CD4-positive, alpha-beta T cell treated with Interleukin-4 for 1 hour (primary cell): ENCODE results near the gene CNTNAP2.

Experiments used
- DNase-seq, 2 donors: peaks; one replicate each; pipeline ENCODE4 v3.0.0-alpha.2; 2020 to 2022

The CNTNAP2 gene

DNA sequence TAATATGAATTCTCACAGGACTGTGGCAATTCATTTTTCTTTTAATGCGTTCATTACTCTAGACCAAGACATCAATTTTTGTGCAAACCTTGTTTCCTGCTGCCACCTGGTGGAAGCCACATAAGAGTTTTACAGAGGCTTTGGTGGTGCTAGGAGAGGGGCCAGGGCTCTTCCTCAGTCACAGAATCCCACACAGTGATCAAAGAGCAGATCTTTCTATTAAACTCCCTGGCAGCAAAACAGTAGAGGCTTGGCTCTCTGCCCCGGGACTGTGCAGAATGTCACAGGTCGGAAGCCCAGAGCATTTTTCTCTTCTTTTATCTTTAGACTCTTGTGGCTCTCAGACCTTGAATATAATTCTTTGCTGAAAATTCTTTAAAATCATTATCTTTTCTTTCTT is 1967.5 kb downstream of the CNTNAP2 start:
- no peak for DNase-seq

DNA sequence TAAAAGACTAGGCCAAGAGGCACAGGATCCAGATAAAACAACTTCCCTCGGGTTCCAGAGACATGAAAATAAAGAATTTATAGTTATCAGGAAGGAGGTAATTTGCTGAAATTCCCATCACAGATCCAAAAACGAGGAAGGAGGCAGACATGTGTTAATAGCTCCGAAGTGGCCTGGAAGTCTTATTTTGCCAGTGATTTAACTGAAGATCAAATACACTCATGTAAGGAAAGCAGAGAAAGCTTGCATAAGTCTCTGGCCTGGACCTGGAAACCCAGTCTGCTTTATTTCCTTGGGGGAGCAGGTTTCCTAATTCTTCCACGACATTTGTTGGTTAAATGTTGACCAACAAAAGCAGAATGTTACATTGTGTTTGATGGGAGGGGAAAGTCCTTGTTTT is 1975.3 kb downstream of the CNTNAP2 start:
- DNase-seq, result no peak

DNA sequence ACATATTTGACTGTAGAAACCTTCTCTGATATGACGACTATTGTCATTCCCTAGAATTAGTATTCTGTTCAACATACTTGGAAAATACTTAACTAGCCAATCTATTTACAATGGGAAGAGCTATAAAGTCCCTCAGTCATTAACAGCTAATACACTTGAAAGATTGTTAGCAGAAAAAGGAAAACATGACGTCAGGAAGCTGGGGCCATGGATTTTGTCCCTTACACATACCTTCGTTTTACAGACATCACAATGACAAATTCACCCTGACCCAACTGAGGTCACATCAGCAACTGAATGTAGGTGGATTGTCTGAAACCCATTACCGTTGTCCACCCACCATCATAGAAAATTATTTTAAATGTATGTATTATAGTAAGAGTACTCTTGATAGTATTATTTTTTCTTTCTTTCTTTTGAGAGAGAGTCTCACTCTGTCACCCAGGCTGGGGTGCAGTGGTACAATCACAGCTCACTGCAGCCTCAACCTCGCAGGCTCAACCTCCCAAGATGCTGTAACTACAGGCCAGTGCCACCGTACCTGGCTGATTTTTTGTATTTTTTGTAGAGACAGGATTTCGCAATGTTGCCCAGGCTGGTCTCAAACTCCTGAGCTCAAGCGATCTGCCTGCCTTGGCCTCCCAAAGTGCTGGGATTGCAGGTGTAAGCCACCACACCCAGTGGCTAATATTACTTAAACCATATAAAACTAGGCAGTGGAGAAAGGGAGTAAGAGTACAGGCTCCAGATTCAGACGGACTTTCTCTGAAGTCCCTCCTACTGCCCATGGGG is 1977.0 kb downstream of the CNTNAP2 start:
- DNase-seq, result no peak

DNA sequence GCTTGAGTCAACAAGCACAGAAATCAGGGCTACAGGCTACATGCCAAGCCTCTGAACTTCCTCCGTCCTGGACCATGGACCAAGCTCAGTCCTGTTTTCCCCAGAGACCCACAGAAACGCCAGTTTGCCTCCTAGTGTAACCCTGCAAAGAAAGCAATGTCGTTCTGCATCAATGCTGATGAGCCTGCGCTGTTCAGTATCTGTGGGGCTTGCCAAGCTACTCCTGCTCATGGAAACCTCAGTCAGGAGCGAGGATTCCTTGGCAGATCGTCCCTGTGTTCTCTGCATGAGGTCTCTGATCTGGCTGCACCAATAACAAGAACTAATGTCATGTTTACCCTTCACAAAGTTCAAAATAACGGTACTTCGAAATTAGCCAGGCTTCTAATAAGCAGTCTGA is 1978.5 kb downstream of the CNTNAP2 start:
- DNase-seq, result no peak

DNA sequence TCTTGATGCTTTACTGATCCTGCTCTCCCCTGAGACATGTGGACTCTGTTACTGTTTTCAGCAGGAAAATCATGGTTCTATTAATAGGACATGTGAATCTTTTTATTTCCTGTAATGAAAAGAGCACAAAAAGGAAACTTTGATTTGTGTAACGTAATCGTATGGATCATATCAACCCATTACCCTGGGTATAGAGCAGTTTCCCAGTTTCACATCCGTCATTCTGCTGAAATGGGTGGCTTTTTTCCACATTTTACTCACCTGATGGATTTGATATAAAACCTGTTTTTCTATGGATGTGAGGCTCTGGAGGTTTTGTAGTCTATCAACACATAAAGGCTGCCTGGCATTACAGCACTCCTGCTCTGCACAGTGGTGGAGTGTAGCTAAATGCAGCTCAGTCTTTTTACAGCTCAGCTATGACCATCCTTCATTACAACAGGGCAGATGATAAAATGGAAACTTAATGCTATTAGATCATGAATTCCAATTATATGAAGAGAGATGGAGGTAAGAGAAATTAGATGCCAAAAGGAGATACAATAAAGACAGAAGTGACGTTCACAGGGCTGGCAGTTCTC is 1987.6 kb downstream of the CNTNAP2 start:
- no peak for DNase-seq

DNA sequence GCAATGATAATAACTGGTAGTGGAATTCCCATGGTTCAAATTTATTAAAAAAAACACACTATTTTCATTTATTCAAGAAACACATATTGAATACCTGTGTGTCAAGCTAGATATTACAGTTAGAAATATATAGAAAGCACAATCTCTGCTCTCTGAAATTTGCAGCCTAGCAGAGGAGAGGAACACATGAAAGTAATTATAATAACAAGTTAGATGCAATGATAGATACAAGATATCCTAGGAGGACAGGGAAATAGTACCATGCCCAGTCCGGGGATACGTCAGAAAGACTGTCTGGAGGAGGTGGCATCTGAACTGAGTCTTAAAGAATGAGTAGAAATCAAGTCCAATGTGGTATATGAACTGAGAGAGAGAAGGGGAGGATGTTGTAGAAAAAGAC is 1988.3 kb downstream of the CNTNAP2 start:
- DNase-seq, result no peak

DNA sequence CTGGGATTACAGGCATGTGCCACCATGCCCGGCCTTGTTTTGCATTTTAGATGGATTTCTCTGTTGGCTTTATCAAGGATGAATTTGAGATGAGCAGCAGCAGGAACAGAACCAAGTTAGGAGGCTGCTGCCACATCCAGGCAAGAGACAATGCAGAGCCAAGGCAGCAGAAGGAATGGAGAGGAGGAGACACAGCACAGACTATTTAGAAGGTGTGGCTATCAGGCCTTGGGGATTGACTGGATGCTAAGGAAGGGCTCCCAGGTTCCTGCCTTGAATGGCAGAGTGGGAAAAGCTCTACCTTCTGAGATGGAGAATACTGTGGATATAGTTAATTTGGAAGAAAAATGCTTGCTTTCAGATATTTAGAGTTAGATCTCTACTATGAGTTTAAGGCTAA is 1989.3 kb downstream of the CNTNAP2 start:
- no peak for DNase-seq

DNA sequence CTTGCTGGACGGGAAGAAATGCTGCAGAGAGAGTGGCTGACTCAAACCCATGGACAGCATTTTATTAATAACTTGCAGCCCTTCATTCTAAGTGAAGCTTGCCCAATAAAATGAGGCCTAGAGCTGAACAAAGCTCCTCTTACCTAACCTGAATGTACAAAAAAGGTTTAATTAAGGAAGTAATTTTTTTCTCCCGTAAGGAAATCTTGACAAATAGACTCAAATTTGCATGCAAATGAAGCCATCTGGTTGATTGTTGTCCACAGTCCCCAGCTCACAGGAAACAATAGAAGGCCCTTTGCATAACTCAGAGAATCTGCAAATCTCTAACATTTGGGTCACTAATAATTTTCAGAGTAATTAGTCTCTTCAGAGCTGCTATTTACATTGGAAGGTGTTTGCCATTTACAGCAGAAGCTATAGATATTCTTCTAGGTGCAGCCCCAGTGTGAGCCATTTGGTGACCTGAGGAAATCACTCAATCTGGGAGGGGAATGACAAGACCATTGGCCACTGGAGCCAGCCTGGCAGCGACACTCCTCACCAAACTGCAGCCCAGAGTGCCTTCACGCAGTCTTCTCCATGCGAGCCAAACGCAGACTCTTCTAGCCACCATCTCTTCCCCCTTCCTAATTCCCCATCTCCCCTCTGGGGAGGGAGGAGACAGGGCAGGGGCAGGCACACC is 1991.0 kb downstream of the CNTNAP2 start:
- no peak for DNase-seq

DNA sequence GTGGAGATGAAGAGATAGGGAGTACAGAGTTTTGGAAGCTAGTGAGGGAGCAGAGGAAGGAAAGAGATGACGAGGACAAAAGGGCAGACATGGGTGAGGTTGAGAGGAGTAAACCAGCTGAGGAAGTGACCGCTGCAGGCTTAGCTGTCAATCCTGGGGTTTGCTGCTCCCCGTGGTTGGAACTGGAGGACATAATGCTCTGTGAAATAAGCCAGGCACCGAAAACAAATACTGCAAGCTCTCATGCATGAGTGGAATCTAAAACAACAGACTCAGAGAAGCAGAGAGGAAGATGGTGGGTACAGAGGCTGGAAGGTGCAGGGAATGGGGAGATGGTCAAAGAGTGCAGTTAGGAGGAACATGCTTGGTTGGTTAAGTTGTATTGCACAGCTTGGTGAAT is 1991.8 kb downstream of the CNTNAP2 start:
- no peak for DNase-seq

DNA sequence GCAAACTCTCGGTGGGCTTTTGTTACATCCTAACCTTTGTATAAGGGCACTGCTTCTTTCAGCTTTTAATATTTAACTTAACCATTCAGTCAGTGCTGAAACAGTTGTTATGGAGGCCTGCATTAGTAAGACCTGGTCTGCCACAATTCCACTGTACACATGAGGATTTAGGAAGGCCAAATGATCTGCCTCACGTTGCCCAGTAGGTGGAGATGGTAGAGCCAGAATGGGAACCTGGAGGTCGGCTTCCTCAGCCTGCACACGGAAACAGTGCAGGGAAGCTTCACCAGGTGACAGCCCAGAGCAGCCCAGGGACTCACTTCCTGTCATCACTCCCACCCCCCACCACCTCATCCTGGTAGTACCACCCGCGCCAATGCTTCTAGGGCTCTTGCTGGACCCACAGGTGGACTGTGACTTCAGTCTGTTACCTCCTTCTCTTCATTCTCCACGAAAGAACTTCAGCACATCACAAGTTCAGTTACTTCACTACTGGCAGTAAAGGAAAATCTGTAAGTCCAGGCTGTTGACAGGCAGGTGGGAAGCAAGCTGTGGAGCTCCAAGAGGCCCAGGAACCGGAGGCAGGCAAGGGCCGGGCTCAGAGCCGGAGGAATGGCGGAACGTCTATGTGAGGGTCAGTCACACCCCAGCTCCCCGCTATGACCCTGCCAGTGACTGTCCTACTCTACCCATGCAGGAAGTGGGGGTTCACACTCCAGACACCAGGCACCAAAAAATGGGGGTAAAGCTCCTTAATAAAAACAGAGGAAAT is 1993.7 kb downstream of the CNTNAP2 start:
- no peak for DNase-seq

DNA sequence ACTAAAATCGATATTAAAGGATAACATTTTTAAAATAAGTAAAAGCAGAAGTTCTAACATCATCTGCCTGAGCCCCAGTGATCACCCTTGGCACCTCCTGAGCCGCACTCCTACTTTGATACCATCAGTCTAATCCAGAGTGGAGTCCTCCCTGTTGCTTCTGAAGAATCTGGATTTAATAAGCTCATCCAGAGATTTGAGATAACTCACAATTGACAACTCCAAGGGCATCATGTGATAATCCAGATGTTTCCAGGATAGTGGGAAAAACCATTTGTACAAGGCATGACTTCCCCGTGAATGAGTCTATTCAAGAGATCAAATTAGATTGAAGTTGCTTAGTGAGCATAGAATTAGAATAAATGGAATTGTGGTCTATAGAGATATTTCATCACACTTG is 1998.2 kb downstream of the CNTNAP2 start:
- DNase-seq, result no peak

DNA sequence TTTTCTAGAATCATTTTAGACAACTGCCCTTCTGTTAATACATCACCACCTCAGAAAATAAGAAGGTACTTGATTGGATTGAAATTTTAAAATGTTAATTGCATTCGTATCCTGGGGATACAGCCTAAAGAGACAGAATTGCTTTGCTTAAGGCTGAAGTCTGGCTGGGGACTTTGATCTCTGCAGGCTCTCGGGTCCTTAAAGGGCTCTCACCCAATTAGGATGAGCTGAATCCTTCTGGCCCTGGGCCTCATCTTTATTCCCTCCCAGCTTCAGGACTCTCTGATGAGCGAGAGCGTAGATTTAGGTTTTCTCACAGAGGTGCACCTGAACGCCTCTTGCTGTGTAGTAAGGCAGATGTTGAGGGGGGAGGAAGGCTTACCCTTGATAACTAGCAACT is 1998.7 kb downstream of the CNTNAP2 start:
- DNase-seq, result no peak

DNA sequence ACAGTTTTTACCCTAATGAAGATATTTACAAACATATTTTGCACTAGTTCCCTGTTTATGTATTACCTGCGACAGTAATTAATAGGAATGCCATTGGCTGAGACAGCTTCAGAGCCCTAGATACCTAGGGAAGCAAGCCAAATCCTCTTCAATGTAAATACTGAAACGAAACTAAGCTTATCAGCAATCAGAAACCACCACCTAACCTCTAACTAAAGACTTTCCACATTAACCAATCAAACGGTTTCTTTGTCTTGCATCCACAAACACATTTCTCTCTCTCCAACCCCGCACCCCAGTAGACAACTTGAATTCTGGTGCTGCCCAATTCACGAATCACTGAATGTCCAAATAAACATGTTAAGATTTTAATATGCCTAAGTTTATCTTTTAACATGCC is 1999.6 kb downstream of the CNTNAP2 start:
- no peak for DNase-seq

DNA sequence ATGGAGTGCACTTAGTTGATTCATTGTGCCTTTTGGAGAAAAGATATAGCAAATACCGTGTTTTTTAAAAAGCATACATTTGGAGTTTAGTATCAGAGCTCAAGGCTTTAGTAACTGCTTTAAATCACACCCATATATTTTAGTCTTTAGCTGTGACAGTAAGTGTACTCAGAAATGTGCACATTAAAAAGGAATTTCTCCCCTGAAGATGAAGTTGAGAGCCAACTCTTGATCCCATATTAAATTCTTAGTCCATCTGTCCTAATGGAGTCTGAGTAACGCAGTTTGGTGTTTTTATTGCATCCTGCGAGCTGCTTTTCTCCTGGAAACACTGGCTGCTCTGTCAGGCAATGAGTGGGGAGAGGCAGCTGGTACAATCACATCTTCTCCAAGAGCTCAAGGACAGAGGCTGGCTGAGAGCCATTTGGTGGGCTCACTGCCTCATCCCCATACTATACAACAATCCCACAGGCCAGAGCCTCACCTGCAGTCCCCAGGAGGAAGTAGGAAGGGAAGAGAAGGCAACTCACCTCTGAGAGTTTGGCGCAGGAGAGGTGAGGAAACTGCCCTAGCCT is 2000.3 kb downstream of the CNTNAP2 start:
- DNase-seq, result no peak

DNA sequence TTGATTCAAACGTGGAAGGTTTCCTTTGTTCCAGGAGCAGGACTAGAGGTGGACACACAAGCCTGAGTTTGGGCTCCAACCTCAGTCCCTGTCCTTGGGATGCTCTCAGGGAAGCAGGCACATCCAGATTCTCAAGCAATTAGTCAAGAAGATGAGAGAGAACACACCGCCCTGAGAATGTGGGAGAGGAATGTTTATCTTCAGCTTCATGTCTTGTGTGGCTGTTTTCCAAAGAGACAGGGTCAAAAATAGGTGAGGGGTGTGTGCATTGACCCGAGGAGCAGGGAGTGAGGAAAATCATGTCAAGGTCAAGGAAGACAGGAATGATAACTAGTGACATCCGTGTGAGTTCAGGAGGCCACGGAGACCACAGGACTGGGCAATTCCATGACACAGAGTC is 2001.8 kb downstream of the CNTNAP2 start:
- DNase-seq, result no peak

DNA sequence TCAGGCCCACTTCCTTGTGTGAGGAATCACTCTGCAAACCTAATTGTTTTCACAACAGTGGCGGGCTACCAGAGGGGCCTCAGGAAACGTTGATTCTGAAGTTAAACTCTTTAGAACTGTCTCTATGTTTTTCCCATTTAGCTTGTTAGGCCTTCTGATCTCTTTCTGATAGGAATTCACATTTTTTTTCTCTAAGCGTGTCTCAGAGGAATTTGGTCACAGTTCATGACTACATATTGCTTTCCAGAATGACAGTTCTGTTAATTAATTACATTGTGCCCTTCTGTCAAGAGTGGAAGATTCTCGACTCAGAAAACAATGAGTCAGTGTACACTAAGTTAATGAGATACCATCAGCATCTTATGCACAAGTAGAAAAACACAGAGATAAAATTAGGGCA is 2004.8 kb downstream of the CNTNAP2 start:
- DNase-seq, result no peak

DNA sequence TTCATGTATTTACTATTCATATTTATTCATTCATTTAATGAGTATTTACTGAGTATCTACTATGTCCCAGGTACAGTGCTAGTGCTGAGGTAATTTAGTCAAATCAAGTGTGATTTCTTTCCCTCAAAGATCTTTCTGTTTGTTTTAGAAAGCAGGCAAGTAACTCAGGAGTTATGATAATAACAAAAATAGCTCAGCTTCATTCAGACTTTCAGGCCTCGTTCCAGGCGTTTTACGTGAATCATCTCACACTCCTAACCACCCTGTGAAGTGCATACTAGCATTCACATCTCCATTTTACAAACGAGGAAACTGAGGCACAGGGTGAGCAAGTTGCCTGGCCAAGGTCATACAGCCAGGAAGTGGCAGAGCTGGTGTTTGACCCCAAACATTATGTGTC is 2005.2 kb downstream of the CNTNAP2 start:
- no peak for DNase-seq

DNA sequence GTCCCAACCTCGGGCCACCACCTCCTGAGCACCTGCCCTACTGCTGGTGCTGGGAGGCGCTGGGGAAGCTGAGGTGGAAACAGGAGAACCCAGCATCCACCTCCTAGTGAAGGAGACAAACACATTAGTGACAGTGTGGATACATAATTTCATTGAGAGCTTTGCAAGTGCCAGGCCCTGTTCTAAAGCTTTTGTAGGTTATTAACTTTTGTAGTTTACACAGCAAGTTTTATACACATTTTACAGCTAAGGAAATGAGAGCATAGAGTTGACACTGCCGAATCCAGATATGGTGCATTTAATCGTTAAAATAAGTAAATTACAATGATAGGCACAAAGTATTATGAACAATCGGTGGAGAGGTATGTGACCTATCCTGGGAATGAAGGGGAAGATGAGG is 2007.9 kb downstream of the CNTNAP2 start:
- DNase-seq, result no peak

DNA sequence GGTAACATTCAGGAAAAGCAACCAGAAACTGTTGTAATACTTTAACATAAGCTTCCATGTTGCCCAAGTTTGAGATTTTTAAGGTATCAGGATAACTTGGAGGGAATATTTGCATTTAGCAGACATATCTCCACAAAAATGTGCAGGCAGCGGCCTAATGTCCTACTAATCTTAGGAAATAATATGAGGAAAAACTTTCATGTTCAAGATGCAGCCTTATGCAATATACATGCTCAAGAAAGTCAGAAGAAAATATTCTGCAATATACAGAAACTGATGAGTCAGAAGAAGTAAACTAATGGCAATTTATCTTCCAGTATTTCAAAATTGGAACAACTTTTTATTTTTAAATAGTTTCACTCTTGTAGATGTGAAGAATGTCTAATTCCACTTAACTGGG is 2010.8 kb downstream of the CNTNAP2 start:
- DNase-seq, result no peak

DNA sequence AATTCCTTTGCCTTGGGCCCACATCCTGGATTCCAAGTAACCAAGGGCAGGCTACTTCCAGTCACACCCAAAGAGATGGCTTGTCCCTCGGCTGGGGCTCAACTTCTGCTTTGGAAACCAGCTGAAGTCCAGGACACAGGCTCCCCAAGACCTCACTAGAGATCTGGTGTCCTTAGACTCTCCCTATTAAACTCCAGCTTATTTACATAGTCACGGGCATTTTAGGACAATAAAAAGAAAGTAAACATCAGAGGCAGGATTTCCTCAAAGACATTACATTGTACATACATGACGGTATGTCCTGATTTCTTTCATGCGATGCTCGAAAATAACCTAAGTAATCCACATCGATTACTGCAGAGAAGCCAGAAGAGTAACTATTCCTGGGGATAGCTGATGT is 2012.4 kb downstream of the CNTNAP2 start:
- no peak for DNase-seq

DNA sequence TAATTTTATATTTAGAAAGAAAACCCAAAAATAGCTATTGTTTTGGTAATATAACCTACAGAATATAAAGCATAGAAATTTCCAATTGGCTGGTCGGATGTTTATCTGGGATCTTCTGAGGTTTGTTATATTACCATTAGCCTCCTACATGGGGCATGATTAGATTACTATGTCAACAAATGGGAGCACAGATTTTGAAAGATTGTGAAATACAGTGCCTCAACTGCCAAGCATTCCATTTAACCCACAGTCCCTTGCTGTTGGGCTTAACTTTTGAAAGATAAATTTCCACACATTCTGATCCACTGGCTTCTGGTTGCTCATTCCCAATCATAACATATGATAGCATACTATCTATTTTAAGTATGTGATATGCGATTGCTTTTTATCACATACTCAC is 2018.5 kb downstream of the CNTNAP2 start:
- no peak for DNase-seq

DNA sequence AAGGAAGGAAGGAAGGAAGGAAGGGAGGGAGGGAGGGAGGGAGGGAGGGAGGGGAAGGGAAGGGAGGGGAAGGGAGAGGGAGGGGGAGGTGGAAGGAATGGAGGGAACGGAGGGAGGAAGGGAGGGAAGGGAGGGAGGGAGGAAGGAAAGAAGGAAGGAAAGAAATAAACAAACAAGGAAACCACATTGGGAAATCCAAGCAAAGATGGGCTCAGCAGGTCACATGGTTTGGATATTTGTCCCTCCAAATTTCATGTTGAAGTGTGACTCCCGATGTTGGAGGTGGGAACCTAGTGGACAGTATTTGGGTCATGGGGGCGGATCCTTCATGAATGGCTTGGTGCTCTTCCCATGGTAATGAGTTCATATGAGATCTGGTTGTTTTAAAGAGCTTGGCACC is 2019.4 kb downstream of the CNTNAP2 start:
- DNase-seq, result no peak

DNA sequence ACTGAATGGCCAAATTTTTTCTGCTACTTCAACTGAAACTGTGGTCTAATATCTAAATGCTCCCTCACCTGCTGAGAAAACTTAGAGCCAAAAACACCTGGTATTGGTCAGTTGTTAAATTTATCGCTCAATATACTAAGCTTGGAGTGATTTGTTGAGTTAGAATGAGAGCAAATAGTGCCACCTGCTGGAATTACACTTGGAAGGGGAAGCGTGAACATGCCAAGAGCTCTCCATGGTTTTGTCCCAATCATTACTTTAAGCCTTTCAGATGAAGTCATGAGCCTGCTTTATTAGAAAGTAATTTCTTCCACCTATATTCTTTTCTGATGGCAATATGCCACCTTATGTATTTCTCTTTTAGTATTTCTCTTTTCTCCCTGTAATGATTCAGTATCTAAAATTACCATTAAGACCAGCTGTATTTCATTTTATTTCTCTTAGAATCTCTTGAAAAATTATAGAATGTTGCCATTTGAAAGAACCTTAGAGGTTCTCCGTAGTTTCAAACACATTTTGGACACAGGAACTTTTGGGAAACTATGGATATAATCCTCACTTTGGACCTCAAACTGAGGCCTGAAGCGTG is 2026.2 kb downstream of the CNTNAP2 start:
- no peak for DNase-seq
